Measurements from ENCODE around the gene TRPV2.

Gene TRPV2

DNA sequence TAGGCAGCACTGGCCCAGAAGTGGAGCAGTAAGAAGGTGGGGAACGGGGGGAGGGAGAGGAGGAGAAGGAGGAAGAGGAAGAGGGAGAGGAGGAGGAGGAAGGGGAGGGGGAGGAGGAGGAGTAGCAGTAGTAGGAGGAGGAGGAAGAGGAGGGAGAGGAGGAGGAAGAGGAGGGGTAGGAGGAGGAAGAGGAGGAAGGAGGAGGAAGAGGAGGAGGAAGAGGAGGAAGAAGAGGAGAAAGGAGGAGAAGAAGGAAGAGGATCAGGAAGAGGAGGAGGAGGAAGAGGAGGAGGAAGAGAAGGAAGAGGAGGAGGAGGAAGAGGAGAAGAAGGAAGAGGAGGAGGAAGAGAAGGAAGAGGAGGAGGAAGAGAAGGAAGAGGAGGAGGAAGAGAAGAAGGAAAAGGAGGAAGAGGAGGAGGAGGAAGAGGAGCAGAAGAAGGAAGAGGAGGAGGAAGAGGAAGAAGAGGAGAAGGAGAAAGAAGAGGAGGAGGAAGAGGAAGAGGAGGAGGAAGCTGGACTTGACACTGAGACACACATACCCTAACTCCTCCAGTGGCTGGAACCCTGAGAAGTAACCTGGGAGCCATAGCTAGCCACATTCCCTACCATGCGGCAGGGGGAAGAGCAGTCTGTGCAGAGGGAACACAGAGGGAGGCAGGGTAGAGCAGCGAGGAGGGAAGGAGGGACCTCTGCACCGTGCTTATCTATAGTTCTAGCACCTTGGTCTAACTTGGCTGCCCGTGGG, 40.8 kb downstream of the TRPV2 start:
- no peak for DNase-seq (ENCODE audit: low spot score)

DNA sequence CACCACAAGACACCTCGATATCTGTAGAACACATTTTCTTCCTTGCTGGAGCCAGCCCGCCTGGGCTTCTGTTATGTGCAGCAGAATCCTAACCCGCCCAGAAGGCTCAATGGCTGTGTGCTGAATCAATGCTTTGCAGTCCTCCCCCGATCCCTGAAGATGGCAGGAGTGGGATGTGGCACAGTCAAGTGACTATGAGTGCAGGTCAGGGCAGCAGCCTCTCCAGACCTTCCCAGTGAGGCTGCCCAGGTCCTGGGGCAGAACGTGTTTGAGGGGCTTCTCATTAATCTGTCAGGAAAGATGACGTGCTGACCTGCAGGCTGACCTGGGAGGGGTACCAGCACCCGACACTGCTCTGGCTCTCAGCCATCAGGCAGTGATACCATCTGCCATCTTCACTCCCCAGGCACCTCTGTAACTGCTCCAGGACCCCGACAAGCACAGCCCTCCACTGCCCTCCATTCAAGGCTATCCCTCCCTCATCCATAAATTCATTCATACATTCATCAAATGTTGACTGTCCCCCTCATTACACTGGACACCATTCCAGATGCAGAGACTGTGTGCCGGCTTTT, 41.5 kb downstream of the TRPV2 start:
- no peak for DNase-seq (ENCODE audit: low spot score)

DNA sequence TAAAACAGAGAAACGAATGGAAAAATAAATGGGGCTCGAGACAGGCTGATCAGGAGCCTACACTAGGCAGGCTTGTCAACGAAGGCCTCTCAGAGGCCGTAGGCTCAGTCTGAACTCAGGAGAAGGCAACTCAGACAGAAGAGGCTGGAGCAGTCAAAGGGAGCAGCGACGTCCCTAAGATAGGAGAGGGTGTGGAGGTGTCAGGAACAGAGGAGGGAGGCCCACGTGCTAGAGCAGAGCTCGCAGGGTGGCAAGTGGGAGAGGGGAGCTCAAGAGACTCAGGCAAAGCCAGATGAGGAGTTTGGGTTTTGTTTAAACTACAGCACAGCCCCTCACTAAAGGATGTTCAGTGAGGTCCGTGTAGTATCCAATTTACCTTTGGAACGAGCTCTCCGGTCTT, 43.9 kb downstream of the TRPV2 start:
- no peak for DNase-seq (ENCODE audit: low spot score)

DNA sequence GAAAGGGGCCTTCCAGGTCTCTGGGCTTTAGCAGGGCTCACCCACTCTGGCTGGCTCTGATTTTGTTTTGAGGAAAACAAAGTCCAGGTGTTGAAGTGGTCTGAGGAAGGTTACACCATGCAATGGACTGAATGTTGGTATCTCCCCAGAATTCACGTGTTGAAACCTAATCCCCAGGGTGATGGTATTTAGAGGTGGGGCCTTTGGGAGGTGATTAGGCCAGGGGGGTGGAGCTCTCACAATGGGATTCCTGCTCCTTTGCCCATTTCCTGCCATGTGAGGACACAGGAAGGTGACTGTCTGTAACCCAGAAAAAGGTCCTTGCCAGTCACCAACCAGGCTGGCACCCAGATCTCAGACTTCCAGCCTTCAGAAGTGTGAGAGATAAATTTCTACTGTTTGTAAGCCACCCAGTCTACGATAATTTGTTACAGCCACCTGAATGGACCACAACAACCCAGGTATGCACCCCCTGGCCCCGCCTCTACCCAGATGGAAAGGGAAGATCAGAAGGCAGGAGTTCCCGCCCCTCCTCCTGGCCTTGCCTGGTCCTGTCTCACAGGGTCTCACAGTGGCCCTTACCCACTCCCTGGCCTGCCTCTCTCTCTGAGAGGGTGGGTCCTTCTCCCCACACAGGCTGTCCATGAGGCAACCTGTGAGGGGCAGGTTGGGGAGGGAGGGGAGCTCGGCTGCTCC, 44.6 kb downstream of the TRPV2 start:
- DNase-seq (ENCODE audit: low spot score) = no peak

DNA sequence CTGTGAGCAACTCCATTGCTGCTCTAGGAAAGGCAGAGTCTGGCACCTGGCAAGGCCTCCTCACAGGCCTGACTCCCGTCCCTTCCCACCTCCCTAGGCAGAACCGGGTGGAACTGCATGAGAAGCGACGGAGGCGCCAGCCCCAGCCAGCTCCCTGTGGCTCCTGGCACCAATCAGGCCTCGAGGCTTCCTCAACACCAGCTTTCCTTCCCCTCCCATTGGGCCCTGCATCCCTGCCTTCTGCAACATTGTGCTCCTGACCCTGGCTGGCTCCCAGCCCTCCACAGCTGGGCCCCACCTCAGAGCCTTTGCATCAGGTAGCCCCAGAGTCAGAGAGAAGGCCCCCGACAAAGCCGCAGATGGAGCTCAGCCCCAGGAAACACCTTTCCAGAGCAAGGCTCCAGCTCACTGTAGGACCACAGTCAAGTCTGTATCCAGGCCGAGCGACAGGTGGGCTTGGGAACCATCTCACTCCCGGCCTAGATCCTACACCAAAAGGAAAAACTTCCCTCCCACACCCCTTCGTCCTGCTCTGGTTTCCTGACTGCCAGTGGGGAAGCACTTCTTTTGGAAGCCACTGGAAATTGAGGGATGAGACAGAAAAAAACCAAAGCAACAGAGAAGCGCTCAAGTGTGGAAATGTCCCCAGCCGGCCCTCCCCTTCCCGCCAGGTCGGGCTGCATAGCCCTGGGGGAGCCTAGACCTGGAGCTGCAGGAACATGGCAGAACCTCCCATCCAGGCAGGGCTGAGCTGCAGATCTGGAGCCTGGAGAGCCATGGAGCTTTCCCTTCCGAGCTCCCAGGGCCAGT, 45.6 kb downstream of the TRPV2 start:
- DNase-seq (ENCODE audit: low spot score) = no peak

DNA sequence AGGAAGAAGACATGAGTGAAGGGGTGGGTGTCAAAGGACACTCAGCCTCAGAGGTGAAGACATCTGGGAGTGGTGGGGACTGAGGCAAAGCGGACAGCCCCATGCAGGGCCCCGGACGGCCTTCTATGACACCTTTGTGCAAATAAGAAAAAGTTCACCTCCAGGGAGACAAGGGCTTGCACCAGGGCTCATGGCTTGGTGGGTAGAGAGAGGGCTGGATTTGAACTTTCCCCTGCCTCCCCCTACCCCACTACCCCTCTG, 46.2 kb downstream of the TRPV2 start:
- no peak for DNase-seq (ENCODE audit: low spot score)

DNA sequence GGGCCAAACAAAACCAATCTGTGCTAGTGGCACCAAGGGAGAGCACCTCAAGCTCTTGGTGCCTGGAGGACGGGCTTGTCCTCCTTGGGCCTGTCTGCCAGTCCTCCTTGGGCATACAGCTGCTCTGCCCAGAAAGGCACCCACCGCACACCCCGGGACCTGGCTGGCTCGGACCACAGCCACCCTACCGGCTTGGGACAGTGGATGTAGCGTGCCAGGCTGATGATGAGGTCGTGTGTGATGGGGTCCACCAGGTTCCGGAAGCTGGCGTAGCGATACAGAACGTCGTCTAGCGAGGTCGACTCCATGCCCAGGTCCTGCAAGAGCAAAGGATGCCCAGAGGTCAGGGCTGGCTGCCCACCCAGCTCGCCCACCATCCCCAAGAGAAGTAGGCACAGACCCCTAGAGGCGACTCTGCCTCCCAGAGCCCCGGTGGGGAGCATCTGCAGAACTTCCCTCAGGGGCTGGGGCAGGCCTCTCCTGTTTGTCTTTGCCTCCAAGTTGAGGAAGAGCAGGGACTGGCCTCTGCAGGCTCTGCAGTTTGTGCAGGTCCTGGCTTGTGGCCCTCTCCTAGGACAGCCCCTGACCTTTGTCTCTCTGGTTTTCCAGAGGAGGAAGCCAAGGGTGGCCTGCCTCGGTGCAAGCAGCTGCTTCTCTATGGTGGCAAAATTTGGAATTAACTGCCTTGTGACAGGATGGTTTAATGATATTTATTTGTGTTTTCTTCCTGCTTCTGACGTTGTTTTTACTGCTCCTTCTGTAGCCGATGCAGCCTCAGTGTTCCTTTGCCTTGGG, 46.9 kb downstream of the TRPV2 start:
- DNase-seq (ENCODE audit: low spot score) = no peak

DNA sequence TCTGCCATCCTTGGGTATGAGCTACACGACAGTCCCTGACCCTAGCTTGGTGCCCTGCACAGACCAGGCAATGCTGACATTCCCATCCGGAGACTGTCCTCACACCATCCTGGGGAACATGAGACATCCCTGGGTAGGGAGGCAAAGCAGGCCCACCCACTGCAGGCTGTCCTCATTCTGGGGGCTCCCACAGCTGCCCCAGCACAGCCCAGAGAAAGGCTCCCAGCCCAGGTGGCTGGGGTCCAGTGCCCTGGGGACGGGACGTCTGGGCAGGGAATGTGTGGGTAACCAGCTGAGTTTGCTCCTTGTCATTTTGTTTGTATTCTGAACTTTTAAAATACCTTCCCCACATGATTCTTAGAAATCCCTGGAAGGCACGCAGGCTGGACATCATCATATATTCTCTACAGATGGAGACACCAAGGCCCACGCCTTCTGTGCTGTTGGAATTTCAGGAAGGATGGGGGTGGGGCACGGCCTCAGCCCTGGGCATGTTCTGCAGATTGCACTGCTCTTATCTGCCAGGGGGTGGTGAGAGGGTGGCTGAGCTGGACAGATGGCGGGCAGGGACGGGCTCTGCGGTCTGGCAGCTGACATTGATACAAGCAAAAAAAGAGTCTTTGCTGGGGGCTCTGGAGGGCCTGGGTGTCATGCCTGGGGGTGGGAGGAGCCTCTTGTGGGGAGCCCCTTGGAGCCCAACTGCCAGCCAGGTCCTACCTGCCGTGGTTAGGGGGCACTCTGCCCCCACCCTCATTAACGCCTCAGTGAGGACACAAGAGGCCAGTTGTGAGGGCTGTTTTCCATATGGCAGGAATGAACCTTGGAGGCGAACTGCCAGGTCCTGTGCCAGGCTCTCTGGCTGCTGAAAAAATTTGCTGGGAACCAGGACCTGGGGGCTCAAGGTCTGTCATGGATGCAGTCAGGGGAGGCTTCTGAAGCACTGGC, 48.3 kb downstream of the TRPV2 start:
- no peak for DNase-seq (ENCODE audit: low spot score)

DNA sequence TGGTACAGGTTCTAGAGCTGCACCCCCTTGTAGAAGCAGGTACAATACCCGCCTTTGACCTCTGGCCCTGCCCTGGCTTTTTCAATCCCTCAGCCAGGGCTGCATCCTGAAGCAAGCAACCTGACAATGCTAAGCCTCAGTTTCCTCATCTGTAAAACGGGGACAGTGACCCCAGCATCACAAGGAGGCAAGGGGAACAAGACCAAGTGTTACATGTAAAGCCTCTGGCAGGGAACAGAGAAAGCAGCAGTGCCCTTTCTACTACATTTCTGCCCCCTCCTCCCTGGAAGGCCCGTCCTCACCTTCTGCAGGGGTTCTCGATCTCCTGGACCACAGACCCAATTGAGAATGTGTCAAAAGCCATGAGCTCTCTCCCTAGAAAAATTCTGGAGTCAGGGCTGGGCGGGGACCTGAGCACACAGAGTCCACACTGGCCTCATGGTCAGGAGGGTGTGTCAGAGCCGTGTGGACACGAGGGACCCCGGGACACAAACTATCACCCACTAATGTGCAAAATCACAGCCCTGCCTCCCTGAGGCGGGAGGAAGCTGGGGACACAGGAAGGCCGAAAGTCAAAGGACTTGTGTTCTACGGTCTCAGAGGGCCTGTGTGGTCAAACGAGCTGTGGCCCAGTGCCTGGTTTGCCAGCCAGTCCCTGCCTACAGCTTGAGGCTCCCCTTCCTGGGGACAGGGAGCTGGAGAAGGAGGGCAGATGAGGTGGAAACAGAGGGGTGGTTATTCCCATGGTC, 49.1 kb downstream of the TRPV2 start:
- DNase-seq (ENCODE audit: low spot score) = no peak

DNA sequence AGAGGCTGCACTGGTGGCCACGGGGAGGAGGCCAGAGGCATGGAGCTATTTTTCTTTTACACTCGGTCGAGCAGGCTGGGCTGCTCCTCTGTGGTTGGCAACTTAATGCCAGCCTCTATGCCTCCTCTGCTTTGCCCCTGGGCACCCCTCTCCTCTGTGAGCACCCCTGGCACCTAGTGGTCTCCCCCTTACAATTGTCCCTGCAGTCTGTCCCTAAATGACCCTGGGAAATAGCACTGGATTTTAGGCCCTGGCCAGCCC, 49.6 kb downstream of the TRPV2 start:
- DNase-seq (ENCODE audit: low spot score) = no peak

DNA sequence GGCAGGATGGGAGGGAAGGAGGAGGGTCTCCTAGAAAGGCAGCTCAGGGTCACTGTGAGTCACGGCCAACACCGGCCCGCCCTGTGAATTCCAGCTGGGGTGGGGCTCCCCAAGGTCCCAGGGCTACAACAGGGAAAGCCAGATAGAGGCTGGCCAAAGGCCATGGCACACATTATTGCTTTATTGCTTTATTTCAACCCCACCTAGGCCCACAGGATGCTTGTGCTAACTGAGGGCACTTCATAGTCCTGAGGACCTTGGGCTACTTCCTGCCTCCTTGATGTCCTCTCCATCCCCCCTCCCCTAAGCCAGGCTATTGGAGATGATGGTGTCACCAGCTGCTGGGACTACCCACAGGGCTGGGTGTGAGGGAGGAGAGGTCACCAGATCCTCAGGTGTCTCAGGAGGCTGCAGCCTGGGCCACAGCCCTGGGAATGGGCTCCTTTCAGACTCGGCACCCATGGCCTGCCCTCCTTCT, 50.5 kb downstream of the TRPV2 start:
- DNase-seq (ENCODE audit: low spot score) = no peak

DNA sequence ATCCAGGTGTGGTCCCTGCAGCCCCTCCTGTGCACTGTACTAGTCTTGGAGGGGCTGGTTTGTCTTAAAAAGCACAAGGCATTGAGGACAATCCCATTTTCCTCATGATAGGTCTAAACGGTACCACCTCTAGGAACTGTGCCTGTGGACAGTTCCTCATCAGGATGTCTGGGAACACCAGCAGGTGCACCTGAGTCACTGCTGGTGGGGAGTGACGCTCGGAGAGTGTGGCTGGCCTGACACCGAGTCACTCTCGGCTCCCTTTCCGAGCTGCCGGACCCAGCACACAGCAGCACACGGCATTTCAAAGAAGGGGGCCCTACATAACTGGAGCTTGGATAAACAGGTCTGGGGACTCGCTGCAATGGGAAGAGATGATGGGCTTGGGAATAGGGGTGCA, 51.0 kb downstream of the TRPV2 start:
- no peak for DNase-seq (ENCODE audit: low spot score)

DNA sequence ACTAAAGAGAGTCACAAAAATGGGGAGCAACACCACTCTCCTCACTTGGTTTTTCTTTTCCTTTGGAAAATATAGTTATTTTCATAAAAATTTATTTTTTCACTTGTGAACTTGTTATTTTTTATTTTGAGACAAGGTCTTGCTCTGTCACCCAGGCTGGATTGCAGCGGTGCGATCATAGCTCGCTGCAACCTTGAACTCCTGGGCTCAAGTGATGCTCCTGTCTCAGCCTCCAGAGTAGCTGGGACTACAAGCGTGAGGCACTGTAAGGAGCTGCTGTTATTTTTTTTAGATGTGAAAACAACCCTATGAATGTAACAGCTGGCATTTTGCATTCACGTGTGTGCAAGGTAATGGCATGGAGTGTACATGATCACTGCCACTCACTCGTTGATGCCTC, 51.7 kb downstream of the TRPV2 start:
- no peak for DNase-seq (ENCODE audit: low spot score)

DNA sequence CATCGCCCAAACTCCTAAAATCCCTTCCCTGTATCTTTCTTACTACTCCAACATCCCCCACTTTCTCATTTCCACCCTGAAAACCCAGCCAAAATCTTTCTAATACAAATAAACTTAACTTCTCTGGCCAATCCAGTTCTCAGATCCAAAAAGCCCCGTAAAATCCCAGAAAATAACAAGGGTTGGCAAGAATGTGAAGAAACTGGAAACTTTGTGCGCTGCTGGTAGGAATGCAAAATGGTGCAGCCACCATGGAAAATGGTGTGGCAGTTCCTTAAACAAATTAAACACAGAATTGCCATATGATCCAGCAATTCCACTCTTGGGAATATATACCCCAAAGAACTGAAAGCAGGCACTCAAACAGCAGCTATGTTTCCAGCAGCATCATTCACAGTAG, 52.5 kb downstream of the TRPV2 start:
- DNase-seq (ENCODE audit: low spot score) = no peak

DNA sequence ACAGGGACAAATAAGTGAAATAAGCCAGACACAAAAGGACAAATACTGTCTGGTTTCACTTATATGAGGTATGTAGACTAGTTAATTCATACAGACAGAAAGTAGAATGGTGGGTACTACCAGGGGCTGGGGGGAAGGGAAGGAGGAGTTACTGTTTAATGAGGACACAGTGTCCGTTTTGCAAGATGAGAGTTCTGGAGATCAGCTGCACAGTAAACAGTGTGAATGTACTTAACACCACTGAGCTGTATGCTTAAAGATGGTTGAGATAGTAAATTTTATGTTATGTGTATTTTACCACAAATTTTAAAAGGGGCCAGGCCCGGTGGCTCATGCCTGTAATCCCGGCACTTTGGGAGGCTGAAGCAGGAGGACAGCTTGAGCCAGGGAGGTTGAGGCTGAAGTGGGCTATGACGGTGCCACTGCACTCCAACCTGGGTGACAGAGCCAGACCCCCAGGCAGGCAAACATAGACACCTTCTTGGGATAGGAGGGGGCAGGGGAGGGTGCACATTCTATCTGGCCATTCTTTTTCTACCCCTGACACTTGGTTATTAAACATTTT, 53.1 kb downstream of the TRPV2 start:
- DNase-seq (ENCODE audit: low spot score) = no peak

DNA sequence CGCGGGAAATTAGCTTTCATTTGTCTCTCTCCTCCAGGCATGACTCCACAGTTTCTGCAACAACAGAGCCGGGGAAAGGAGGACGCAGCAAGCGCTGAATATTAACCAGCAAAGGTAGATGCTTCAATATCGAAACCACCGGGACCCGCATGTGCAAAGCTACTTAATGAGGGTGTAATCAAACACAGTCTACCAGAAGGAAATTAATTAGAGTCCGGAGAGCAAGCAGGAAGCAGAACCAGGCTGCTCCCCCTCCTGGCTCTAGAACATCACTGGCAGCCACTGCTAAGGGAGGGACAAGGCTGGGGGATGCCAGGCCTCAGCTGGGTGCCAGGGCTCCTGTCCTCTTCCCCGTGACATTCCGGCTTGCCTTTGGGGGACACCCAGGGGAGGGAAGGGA, 54.9 kb downstream of the TRPV2 start:
- DNase-seq (ENCODE audit: low spot score) = no peak

DNA sequence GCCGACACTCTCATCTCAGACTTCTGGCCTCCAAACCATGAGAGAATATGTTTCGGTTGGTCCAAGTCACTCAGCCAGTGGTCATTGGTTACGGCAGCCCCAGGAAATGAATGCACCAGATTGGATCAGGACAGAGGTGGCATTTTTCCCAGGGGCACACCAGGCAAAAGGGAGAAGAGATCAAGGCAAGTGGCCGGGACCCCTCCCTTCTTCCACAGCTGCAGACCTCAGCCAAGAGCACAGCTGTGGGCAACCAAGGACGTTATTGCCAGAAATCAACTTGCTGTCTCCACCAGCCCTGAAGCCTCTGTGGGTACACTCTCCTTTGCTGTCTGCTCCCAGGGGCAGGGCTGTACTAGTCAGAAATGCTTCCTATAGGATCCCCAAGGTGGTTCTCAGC, 55.9 kb downstream of the TRPV2 start:
- DNase-seq (ENCODE audit: low spot score) = no peak

DNA sequence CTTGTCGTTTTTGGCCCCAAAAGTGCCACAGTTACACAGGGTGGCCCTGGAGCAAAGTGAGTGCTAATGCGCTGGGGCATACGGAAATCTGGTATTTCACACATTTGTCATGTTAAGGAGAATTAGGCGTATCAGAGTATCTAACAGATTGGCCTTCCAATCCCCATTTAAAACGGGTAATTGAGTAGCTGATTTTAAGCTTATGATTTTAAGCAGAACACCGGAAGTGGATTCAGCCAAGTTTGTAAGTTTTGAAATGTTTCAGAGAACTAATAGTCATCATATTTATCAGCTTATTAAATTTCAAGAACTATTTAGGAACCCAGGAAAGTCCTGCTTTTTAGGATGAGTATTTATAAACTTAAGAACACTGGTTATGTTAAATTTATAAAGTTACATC, 57.2 kb downstream of the TRPV2 start:
- DNase-seq (ENCODE audit: low spot score) = no peak

DNA sequence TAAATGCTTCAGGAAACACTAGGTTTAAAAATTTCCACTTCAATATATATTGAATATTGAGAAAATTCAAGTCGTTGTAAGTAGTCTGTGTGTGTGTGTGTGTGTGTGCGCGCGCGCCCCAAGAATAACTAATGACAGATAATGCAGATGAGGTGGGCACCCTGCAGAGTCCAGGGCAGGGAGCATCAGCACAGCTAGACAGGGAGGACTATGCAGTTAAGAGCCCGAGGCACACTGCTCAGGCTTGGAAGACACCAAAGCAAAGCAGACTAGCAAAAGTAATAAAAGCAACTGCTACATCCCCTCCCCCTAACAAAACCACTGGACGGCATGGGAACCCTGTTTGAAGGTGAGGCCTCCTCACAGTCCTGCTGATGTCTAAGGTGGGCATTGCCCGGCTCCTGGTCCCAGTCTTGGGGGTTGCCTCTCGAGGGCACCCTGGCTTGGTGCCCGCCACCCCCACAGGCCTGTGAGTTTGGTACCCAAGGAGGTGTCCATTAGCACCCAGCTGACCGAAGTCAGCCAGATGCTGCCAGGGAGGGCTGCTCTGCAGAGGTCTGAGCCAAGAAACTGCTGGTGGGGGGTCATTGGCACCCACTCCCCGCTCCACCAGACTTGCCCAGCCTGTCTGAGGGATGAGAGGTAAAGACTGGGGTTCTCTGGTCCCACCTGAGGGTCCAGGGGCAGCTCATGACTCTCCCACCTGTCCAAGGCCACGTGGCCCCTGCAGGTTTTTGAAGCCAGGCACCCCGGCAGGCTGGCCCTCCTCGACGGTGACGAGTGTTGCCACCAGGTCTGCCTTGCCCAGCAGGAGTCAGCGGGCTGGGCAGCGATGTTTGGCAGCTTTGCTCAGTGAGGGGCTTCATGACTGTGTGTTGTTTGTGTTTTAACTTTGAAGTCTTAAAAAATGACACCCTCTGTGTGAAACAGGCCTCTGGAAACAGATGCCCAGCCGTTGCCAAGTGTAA, 58.0 kb downstream of the TRPV2 start:
- DNase-seq (ENCODE audit: low spot score) = no peak

Measured in left forelimb (tissue), 1 donor.